HCT116 (cell line): ENCODE results near the gene PARP6. TPM values are rescaled to one million over a fixed set of nuclear protein-coding genes. Genes with fewer than 3 reads are reported as not detected.
A peak's percentile ranks its signal among the peaks of the same experiment; 100 is the strongest.

Source experiments
- ATAC-seq: fragments of 200-7000 bp; cut with Tn5 transposase; 2 replicates; pipeline ENCODE4 v1.9.1; 2020; ENCODE audit warnings: mild to moderate bottlenecking, moderate library complexity
- BruUV-seq: library from RNA; stranded (reverse); fragments of 400-500 nt; replicated peaks from 2 replicates; lab custom pipeline; 2021; lab: Mats Ljungman, UMichigan
- CTCF ChIA-PET: fragments of 300-600 bp; sonication (Branson Sonifier 250); formaldehyde crosslinking; loops from one replicate; lab custom pipeline; 2021; ENCODE audit warnings: antibody characterized with exemption; lab: Charles Lee
- POLR2A ChIA-PET: fragments of 300-600, 350-600 bp; sonication (Branson Sonifier 250); formaldehyde crosslinking; loops from one replicate; lab custom pipeline; 2021; ENCODE audit warnings: antibody characterized with exemption; lab: Charles Lee
- RAD21 ChIA-PET, 2 experiments: fragments of 300-600 bp; sonication (Branson Sonifier 250); formaldehyde crosslinking; loops; one replicate each; lab custom pipeline; 2023; ENCODE audit warnings: low total read pairs in 2 of 2; ENCODE audit not compliant: uncharacterized antibody in 2 of 2, unreplicated experiment in 2 of 2, low non-redundant PET in 1 of 2; lab: Charles Lee
- DNase-seq: peaks from one replicate; pipeline ENCODE4 v3.0.0-alpha.2; 2010; ENCODE audit warnings: low read depth, low spot score
- H2AFZ ChIP-seq: fragments of 200-600 bp; shearing (Covaris generic), sonication (generic); 2 replicates; pipeline ENCODE4 v1.6.1; 2017; ENCODE audit warnings: low read depth, mixed run types, mixed read lengths, antibody characterized with exemption, low read length; ENCODE audit not compliant: poor library complexity, severe bottlenecking
- H3K27ac ChIP-seq: 2 replicates; pipeline ENCODE4 v1.5.1; 2012; ENCODE audit warnings: low read depth, low read length
- H3K27me3 ChIP-seq: fragments of 200-600 bp; sonication (generic); 2 replicates; pipeline ENCODE4 v1.6.1; 2016; ENCODE audit warnings: mixed run types, low read length, mixed read lengths; ENCODE audit not compliant: insufficient read depth
- H3K36me3 ChIP-seq, 2 experiments: fragments of 200-500 bp in 1 of 2; fragments of 200-600 bp in 1 of 2; sonication (Bioruptor generic) in 1 of 2; sonication (generic) in 1 of 2; 2 replicates each; pipeline versions ENCODE4 v1.5.1 to v1.6.1; 2014 to 2016; ENCODE audit warnings: low read length in 2 of 2, inconsistent platforms in 1 of 2, mixed read lengths in 1 of 2, mixed run types in 1 of 2; ENCODE audit not compliant: insufficient read depth in 2 of 2, control insufficient read depth in 1 of 2
- H3K4me1 ChIP-seq, 2 experiments: fragments of 200-600 bp in 1 of 2; sonication (generic) in 1 of 2; 2 replicates each; pipeline versions ENCODE4 v1.5.1 to v1.6.1; 2012 to 2017; ENCODE audit warnings: low read length in 2 of 2, inconsistent platforms in 1 of 2, mild to moderate bottlenecking in 1 of 2, mixed read lengths in 1 of 2, mixed run types in 1 of 2, moderate library complexity in 1 of 2; ENCODE audit not compliant: insufficient read depth in 2 of 2, control insufficient read depth in 1 of 2
- H3K4me2 ChIP-seq: fragments of 200-600 bp; sonication (generic); 2 replicates; pipeline ENCODE4 v1.6.1; 2017; ENCODE audit warnings: mixed run types, low read length, mixed read lengths
- H3K4me3 ChIP-seq, 2 experiments: fragments of 200-600 bp in 1 of 2; sonication (generic) in 1 of 2; replicated peaks in 1 of 2; 2 replicates each; pipeline ENCODE4 v1.5.1; 2011 to 2016; ENCODE audit warnings: low read length in 2 of 2, control low read depth in 1 of 2, low read depth in 1 of 2, mild to moderate bottlenecking in 1 of 2, mixed read lengths in 1 of 2, mixed run types in 1 of 2
- H3K79me2 ChIP-seq: fragments of 200-600 bp; sonication (generic); 2 replicates; pipeline ENCODE4 v1.6.1; 2017; ENCODE audit warnings: mild to moderate bottlenecking, mixed run types, low read length, moderate library complexity, mixed read lengths; ENCODE audit not compliant: insufficient read depth
- H3K9ac ChIP-seq: fragments of 200-600 bp; sonication (generic); 2 replicates; pipeline ENCODE4 v1.6.1; 2016; ENCODE audit warnings: low read length, mixed read lengths
- H3K9me2 ChIP-seq: fragments of 200-600 bp; sonication (generic), shearing (Covaris generic); 2 replicates; pipeline ENCODE4 v1.6.1; 2017; ENCODE audit warnings: mixed run types, mild to moderate bottlenecking, moderate library complexity; ENCODE audit not compliant: insufficient read depth
- H3K9me3 ChIP-seq, 2 experiments: fragments of 200-500 bp in 1 of 2; fragments of 200-600 bp in 1 of 2; sonication (Bioruptor generic) in 1 of 2; sonication (generic) in 1 of 2; 2 replicates each; pipeline ENCODE4 v1.6.1; 2014 to 2017; ENCODE audit warnings: low read length in 2 of 2, mixed read lengths in 2 of 2, inconsistent platforms in 1 of 2, low read depth in 1 of 2, mild to moderate bottlenecking in 1 of 2, mixed run types in 1 of 2, moderate library complexity in 1 of 2; ENCODE audit not compliant: control insufficient read depth in 1 of 2, insufficient read depth in 1 of 2
- H4K20me1 ChIP-seq: fragments of 200-600 bp; sonication (generic), shearing (Covaris generic); 2 replicates; pipeline ENCODE4 v1.6.1; 2017; ENCODE audit warnings: mixed run types, mild to moderate bottlenecking, moderate library complexity; ENCODE audit not compliant: insufficient read depth
- CBX3 ChIP-seq: IDR thresholded peaks from 2 replicates; pipeline ENCODE4 v1.6.1; 2012; ENCODE audit warnings: low read depth
- CEBPB ChIP-seq: IDR thresholded peaks from 2 replicates; pipeline ENCODE4 v1.6.1; 2012; ENCODE audit warnings: low read depth
- JUND ChIP-seq: IDR thresholded peaks from 2 replicates; pipeline ENCODE4 v1.6.1; 2012
- MAX ChIP-seq: IDR thresholded peaks from 2 replicates; pipeline ENCODE4 v1.6.1; 2012
- POLR2A ChIP-seq: IDR thresholded peaks from 2 replicates; pipeline ENCODE4 v1.7.0; 2011; ENCODE audit warnings: borderline replicate concordance; ENCODE audit not compliant: insufficient read depth, insufficient read length; ENCODE audit errors: extremely low read depth
- POLR2AphosphoS5 ChIP-seq: IDR thresholded peaks from 2 replicates; pipeline ENCODE4 v1.6.1; 2011; ENCODE audit warnings: mild to moderate bottlenecking, low read depth, low read length, moderate library complexity
- SIN3A ChIP-seq: IDR thresholded peaks from 2 replicates; pipeline ENCODE4 v1.6.1; 2012; ENCODE audit warnings: low read depth
- TCF7L2 ChIP-seq: IDR thresholded peaks from 2 replicates; pipeline ENCODE4 v1.7.0; 2011; ENCODE audit warnings: borderline replicate concordance, inconsistent platforms; ENCODE audit not compliant: insufficient read depth, insufficient read length; ENCODE audit errors: extremely low read depth
- YY1 ChIP-seq: IDR thresholded peaks from 2 replicates; pipeline ENCODE4 v1.6.1; 2011; ENCODE audit warnings: low read length, low read depth, moderate library complexity, mild to moderate bottlenecking; ENCODE audit not compliant: insufficient replicate concordance; ENCODE audit errors: extremely low read depth
- intact Hi-C: fragments of 100-400 bp; cut with micrococcal nuclease; formaldehyde crosslinking; loops from 2 replicates; pipeline ENCODE4 v1.10.0; 2022
- total RNA-seq: library from RNA; stranded (reverse); gene quantifications from one replicate; pipeline ENCODE4 v1.2.1, GENCODE V29; 2021; ENCODE audit not compliant: unreplicated experiment

PARP6 gene
- total RNA-seq, 1 experiment from 2014 or later: 67.9 TPM

DNA sequence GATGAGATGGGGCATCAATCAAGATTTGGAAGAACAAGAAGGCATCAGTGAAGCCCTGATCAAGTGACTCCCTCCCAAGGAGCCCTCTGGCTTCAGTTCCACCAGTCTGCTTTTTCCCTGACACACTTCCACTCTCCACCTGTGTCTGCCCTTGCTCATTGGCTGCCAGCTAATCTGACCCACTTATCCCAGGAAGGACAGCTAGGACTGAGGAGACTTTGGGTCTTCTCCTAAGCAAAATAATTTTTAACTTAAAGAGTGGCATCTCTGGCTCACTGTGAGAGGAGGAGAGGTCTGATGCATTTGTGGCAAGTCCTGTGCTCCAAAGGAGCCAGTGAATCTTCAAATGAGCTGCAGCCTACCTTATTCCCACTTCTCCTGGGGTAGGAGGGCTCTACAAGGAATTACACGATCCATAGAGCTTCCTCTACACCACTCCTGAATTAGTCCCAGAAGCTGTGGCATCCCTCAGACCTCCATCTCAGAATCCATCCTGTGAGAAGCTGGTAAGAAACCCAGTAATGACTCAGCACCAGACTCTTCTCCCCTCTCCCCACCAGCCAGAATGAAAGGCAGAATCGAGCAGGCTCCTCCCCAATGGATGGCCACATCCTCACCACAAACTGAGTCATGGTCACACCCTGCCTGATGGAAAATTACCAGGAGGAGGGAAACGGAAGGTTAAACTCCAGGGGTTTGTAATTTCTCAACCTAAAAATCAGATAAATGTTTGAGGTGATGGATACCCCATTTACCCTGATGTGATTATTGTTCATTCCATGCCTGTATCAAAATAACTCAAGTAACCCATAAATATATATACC is 35.1 kb downstream of the PARP6 start:
- Histone ChIP-seq H3K9me3 (no peaks in the 10 kb centered on the region), H2AFZ (no peak overlapping the region), H4K20me1 (no peaks in the 10 kb centered on the region), H3K9ac (peak overlapping the region; percentile 63), H3K4me1 (peaks cover 31 to 45% of the 10 kb centered on the region in 2 experiments), H3K79me2 (peaks cover 12% of the 10 kb centered on the region), H3K4me3 (peak overlapping the region; percentile 52 to 62), H3K27ac (peak overlapping the region; percentile 93), H3K36me3 (peaks cover 6 to 12% of the 10 kb centered on the region in 2 experiments; a peak in 3 of 4 replicates), H3K27me3 (no peaks in the 10 kb centered on the region), H3K4me2 (peak overlapping the region; percentile 73), H3K9me2 (no peaks in the 10 kb centered on the region)
- TF ChIP-seq POLR2AphosphoS5 (peak; percentile 88), JUND (no peak), TCF7L2 (peak; percentile 52), POLR2A (peak; percentile 38), MAX (no peak), CBX3 (no peak), CEBPB (no peak), YY1 (peak; percentile 59), SIN3A (no peak)
- POLR2A ChIA-PET: interaction anchor here (2.0 to 4.9 kb wide), 2 partner anchors 10 to 38 kb away, joined by 4 to 48 read pairs; no protein-coding TSS in a partner anchor
- CTCF ChIA-PET: interaction anchor here (0.8 to 2.4 kb wide), 2 partner anchors 10 to 37 kb away, joined by 3 to 6 read pairs; no protein-coding TSS in a partner anchor
- intact Hi-C loops: loop anchor here (10.0 kb wide), 1 partner anchor 238 kb away; the partner anchor contains the start of gene ARIH1
- RAD21 ChIA-PET: no interaction called here
- DNase-seq (peak; percentile 92), ATAC-seq (peak; percentile 93)
- BruUV-seq: TSS peak; percentile 96
